ENCODE measurements around the gene TYRP1.

GRCh38 chr9:12659220-12659619 is 34.0 kb upstream of the TYRP1 start:
- TF ChIP-seq POLR2A (IDR thresholded peaks at IDR 0.05) (no peak), CTCF (IDR thresholded peaks at IDR 0.05) (no peak), POLR2AphosphoS5 (IDR thresholded peaks at IDR 0.05; ENCODE audit: insufficient read depth in 1 of 2, low read depth in 1 of 2) (no peak)
